PC-3 (cell line): Measurements from ENCODE around the gene IL34. TPM values are rescaled to one million over a fixed set of nuclear protein-coding genes. Genes with fewer than 3 reads are reported as not detected.

ENCODE experiments used
- ATAC-seq: fragments of 200-7000 bp; cut with Tn5 transposase; 2 replicates; pipeline ENCODE4 v1.9.1; 2020; ENCODE audit warnings: mild to moderate bottlenecking, moderate library complexity
- BruUV-seq: library from RNA; stranded (reverse); fragments of 400-500 nt; replicated peaks from 2 replicates; lab custom pipeline; 2021; lab: Mats Ljungman, UMichigan
- CTCF ChIA-PET: fragments of 300-600 bp; sonication (Branson Sonifier 250); formaldehyde crosslinking; loops from one replicate; lab custom pipeline; 2022; ENCODE audit warnings: antibody characterized with exemption; lab: Charles Lee
- POLR2A ChIA-PET: fragments of 300-600 bp; sonication (Branson Sonifier 250); formaldehyde crosslinking; loops from one replicate; lab custom pipeline; 2022; ENCODE audit warnings: antibody characterized with exemption; ENCODE audit not compliant: unreplicated experiment; lab: Charles Lee
- DNase-seq: peaks from one replicate; pipeline ENCODE4 v3.0.0-alpha.2; 2015
- H2AFZ ChIP-seq: fragments of 300-600 bp; sonication (generic); 2 replicates; pipeline ENCODE4 v1.6.0; 2016; ENCODE audit warnings: antibody characterized with exemption, low read length
- H3F3A ChIP-seq: fragments of 300-600 bp; sonication (generic); one replicate; pipeline ENCODE4 v1.6.0; 2017; ENCODE audit warnings: antibody characterized with exemption, low read length, control low read depth, mild to moderate bottlenecking; ENCODE audit not compliant: unreplicated experiment
- H3K27ac ChIP-seq: fragments of 300-600 bp; sonication (generic); 2 replicates; pipeline ENCODE4 v1.5.1; 2016; ENCODE audit warnings: mild to moderate bottlenecking, low read length
- H3K27me3 ChIP-seq: fragments of 300-600 bp; sonication (generic); 2 replicates; pipeline ENCODE4 v1.6.1; 2016; ENCODE audit warnings: low read length, mixed read lengths
- H3K36me3 ChIP-seq: fragments of 300-600 bp; sonication (generic); 2 replicates; pipeline ENCODE4 v1.6.1; 2016; ENCODE audit warnings: low read depth, mixed run types, low read length, mixed read lengths
- H3K4me1 ChIP-seq: fragments of 300-600 bp; sonication (generic); 2 replicates; pipeline ENCODE4 v1.5.1; 2016; ENCODE audit warnings: low read length; ENCODE audit not compliant: insufficient read depth
- H3K4me2 ChIP-seq: fragments of 300-600 bp; sonication (generic); 2 replicates; pipeline ENCODE4 v1.6.0; 2016; ENCODE audit warnings: low read length
- H3K4me3 ChIP-seq: fragments of 300-600 bp; sonication (generic); 2 replicates; pipeline ENCODE4 v1.5.1; 2016; ENCODE audit warnings: mild to moderate bottlenecking, low read length, mixed read lengths
- H3K79me2 ChIP-seq: fragments of 300-600 bp; sonication (generic); 2 replicates; pipeline ENCODE4 v1.6.1; 2017; ENCODE audit warnings: low read length, mixed read lengths
- H3K9ac ChIP-seq: fragments of 300-600 bp; sonication (generic); 2 replicates; pipeline ENCODE4 v1.6.0; 2016; ENCODE audit warnings: mild to moderate bottlenecking, low read length
- H3K9me2 ChIP-seq: fragments of 300-600 bp; sonication (generic); replicated peaks from 2 replicates; pipeline ENCODE4 v1.6.1; 2016; ENCODE audit warnings: mixed run types, low read length, mixed read lengths
- H3K9me3 ChIP-seq: fragments of 300-600 bp; sonication (generic); 2 replicates; pipeline ENCODE4 v1.6.1; 2016; ENCODE audit warnings: low read length, mixed read lengths
- H4K20me1 ChIP-seq: fragments of 300-600 bp; sonication (generic); 2 replicates; pipeline ENCODE4 v1.6.1; 2016; ENCODE audit warnings: low read length, mixed read lengths
- EZH2 ChIP-seq: fragments of 300-600 bp; sonication (generic); IDR thresholded peaks from one replicate; pipeline ENCODE4 v1.6.1; 2017; ENCODE audit warnings: antibody characterized with exemption, mild to moderate bottlenecking, low read length; ENCODE audit not compliant: unreplicated experiment
- EZH2phosphoT487 ChIP-seq: fragments of 300-600 bp; sonication (generic); IDR thresholded peaks from 2 replicates; pipeline ENCODE4 v1.6.1; 2018; ENCODE audit warnings: mild to moderate bottlenecking, antibody characterized with exemption, low read length, borderline replicate concordance
- intact Hi-C: fragments of 100-400 bp; cut with micrococcal nuclease; formaldehyde crosslinking; loops from 2 replicates; pipeline ENCODE4 v1.9.0; 2023
- total RNA-seq: library from RNA; depleted of rRNA; stranded (reverse); fragments of >200 nt; gene quantifications from 2 replicates; pipeline ENCODE4 v1.2.3, GENCODE V29; 2014
- TF ChIP-seq, protein P1 (sequence below): fragments of 300-600 bp; sonication (generic); conservative IDR thresholded peaks from 2 replicates; pipeline ENCODE4 v1.5.1; 2017; ENCODE audit warnings: antibody characterized with exemption, low read depth, mild to moderate bottlenecking, low read length

The IL34 gene
- total RNA-seq, 1 experiment from 2014 or later, result not detected

DNA sequence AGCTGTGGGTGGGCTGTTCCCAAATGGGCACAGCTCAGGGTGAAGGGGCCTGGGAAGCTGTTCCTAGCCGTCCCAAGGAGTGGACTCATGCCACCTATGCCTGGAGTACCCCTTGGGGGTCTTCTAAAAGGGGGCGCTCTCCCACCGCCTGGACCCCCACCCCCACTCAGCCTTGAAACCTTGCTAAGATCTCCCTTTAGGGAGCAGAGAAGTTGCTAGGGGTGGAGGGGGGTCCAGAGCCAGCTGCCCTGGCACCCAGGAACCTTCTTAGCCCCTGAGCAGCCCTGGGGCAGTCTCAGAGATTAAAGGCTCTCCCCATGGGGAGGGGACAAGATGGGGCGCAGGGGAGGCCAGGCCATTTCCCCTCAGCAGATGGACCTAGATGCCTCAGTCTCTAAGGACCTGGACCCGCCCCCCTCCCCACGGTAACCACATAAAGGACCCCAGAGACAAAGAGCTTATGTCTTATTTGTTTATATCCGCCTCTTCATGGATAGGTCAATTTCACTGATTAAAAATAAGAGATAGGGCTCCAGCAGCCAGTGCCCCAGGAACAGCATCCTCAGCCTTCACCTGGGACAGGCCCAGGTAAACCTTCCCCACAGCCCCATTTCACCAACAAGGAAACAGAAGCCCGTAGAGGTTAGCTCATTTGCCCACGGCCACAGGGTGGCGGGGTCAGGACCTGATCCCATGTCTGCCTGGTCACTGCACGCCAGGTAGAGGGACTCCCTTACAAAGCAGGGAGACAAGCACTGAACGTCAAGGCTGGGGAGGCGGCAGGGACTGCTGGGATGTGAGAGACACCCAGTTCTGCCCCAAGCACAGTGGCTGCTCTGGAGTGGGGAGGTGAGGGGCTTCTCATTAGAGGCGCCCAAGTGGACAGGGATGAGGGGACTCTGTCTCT, 36.1 kb downstream of the IL34 start:
- H2AFZ ChIP-seq, result no peak overlapping the region
- no peak overlapping the region for H3K9ac ChIP-seq
- no peaks in the 10 kb centered on the region for H3K9me2 ChIP-seq
- H4K20me1 ChIP-seq, result no peaks in the 10 kb centered on the region
- ATAC-seq (no peak), DNase-seq (no peak)
- no peak overlapping the region for H3K4me2 ChIP-seq
- TF ChIP-seq, protein P1, sequence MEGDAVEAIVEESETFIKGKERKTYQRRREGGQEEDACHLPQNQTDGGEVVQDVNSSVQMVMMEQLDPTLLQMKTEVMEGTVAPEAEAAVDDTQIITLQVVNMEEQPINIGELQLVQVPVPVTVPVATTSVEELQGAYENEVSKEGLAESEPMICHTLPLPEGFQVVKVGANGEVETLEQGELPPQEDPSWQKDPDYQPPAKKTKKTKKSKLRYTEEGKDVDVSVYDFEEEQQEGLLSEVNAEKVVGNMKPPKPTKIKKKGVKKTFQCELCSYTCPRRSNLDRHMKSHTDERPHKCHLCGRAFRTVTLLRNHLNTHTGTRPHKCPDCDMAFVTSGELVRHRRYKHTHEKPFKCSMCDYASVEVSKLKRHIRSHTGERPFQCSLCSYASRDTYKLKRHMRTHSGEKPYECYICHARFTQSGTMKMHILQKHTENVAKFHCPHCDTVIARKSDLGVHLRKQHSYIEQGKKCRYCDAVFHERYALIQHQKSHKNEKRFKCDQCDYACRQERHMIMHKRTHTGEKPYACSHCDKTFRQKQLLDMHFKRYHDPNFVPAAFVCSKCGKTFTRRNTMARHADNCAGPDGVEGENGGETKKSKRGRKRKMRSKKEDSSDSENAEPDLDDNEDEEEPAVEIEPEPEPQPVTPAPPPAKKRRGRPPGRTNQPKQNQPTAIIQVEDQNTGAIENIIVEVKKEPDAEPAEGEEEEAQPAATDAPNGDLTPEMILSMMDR, result no peak
- TF ChIP-seq EZH2 (no peak), EZH2phosphoT487 (no peak)
- H3K36me3 ChIP-seq, result no peaks in the 10 kb centered on the region; the same call in 1 of the 2 replicates
- H3K4me1 ChIP-seq, result peaks cover 18% of the 10 kb centered on the region
- no peaks in the 10 kb centered on the region for H3K9me3 ChIP-seq
- BruUV-seq, result no TSS peak
- H3K27me3 ChIP-seq, result no peaks in the 10 kb centered on the region
- no peaks in the 10 kb centered on the region for H3F3A ChIP-seq
- intact Hi-C loops, result no loop called here
- H3K79me2 ChIP-seq, result peaks cover 49% of the 10 kb centered on the region
- no peak overlapping the region for H3K27ac ChIP-seq
- ChIA-PET POLR2A (no interaction called here), CTCF (no interaction called here)
- no peak overlapping the region for H3K4me3 ChIP-seq

DNA sequence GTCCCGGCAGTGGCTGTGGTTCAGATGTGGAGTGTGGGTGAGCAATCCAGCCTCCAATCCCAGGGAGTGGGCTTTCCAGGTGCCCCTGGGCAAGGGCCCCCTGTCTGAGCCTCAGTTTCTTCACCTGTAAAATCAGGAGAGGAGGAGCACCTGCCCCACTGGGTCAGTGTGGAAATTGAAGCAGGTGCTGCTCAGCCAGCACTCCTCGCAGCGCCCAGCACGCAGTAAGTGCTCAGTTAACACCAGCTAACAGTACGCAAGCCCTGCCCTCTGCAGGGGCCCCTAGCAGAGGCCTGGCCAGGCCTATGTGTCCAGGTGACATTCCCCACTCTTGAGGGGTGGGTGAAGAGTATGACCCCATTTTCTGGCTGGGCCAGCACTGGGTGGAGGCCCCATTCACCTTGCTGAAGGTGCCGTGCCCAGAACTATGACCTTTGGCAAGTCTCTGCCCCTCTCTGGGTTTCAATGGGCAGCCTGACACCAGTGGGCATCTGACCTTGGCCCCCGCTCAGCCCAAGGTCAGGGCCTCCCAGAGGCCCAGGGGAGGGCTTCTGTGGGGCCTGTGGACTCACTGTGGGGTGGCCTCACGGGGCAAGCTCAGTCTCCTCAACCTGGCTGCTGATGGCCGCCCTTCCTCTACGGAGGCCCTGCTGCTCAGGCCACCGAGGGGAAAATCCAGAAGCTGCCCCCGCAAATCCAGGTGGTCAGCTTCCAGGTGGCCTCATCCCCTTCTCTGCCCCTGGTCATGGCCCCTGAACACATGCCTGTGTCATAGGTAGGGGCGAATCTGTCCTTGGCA, 37.0 kb downstream of the IL34 start:
- no peaks in the 10 kb centered on the region for H3K27me3 ChIP-seq
- intact Hi-C loops, result no loop called here
- no TSS peak for BruUV-seq
- H3K4me3 ChIP-seq, result no peak overlapping the region
- H3K9me2 ChIP-seq, result no peaks in the 10 kb centered on the region
- no peaks in the 10 kb centered on the region for H4K20me1 ChIP-seq
- TF ChIP-seq, protein P1, result no peak
- no peak for TF ChIP-seq EZH2phosphoT487
- TF ChIP-seq EZH2, result no peak
- H3K9ac ChIP-seq, result no peak overlapping the region
- peaks cover 49% of the 10 kb centered on the region for H3K79me2 ChIP-seq
- POLR2A ChIA-PET, result no interaction called here
- DNase-seq (no peak), ATAC-seq (no peak)
- H2AFZ ChIP-seq, result no peak overlapping the region
- no peaks in the 10 kb centered on the region for H3F3A ChIP-seq
- H3K9me3 ChIP-seq, result no peaks in the 10 kb centered on the region
- H3K4me1 ChIP-seq, result peaks cover 18% of the 10 kb centered on the region
- CTCF ChIA-PET, result no interaction called here
- H3K36me3 ChIP-seq, result no peaks in the 10 kb centered on the region; the same call in 1 of the 2 replicates
- H3K27ac ChIP-seq, result no peak overlapping the region
- H3K4me2 ChIP-seq, result peak overlapping the region; percentile 92; the same call in 1 of the 2 replicates
